AG04450 (cell line): ENCODE data around the gene DNAI1. TPM values are rescaled to one million over a fixed set of nuclear protein-coding genes. Genes with fewer than 3 reads are reported as not detected.
"Not testable (repeated sequence)": the region's sequence is repeated elsewhere in the genome, so short reads cannot be mapped to it uniquely, and the experiment has no call there.

Experiments
- CTCF ChIA-PET: fragments of 300-600, 350-600 bp; formaldehyde crosslinking; extraction: SDS; loops from one replicate; lab custom pipeline; 2022; ENCODE audit warnings: antibody characterized with exemption, inconsistent platforms; lab: Charles Lee
- POLR2A ChIA-PET: fragments of 350-600 bp; formaldehyde crosslinking; extraction: SDS; loops from one replicate; lab custom pipeline; 2021; ENCODE audit warnings: antibody characterized with exemption, inconsistent platforms; lab: Yijun Ruan, JAX
- DNase-seq: peaks from one replicate; pipeline ENCODE4 v3.0.0-alpha.2; 2011; ENCODE audit warnings: low read depth, low spot score
- H3K27ac ChIP-seq: one replicate; pipeline ENCODE4 v1.5.1; 2012; ENCODE audit warnings: low read depth, low read length, control low read depth
- H3K27me3 ChIP-seq: one replicate; pipeline ENCODE4 v1.6.0; 2012; ENCODE audit warnings: low read length; ENCODE audit not compliant: control insufficient read depth, insufficient read depth
- H3K4me3 ChIP-seq: 2 replicates; pipeline ENCODE4 v1.5.1; 2011; ENCODE audit warnings: mild to moderate bottlenecking, low read depth, low read length, control low read depth
- H3K9me3 ChIP-seq: 2 replicates; pipeline ENCODE4 v1.5.1; 2012; ENCODE audit warnings: low read length; ENCODE audit not compliant: control insufficient read depth, insufficient read depth
- CTCF ChIP-seq: IDR thresholded peaks from 2 replicates; pipeline ENCODE4 v1.5.1; 2011; ENCODE audit warnings: low read depth, low read length, control low read depth, inconsistent platforms
- polyA plus RNA-seq: library from polyadenylated mRNA; depleted of rRNA; stranded (reverse); fragments of >200 nt; gene quantifications from 2 replicates; pipeline ENCODE4 v1.2.3, GENCODE V29; 2011

DNAI1 gene
- polyA plus RNA-seq, 1 experiment: not detected

GRCh38 chr9:34430843-34431437 is 27.7 kb upstream of the DNAI1 start:
- no peak for TF ChIP-seq CTCF
- Histone ChIP-seq H3K4me3 (no peak overlapping the region), H3K27ac (no peak overlapping the region), H3K9me3 (no peaks in the 10 kb centered on the region), H3K27me3 (no peaks in the 10 kb centered on the region)
- ChIA-PET POLR2A (no interaction called here), CTCF (interaction anchor here (0.6 to 3.6 kb wide), 6 partner anchors 27 to 1016 kb away, joined by 3 to 30 read pairs (median 4); no protein-coding TSS in a partner anchor)
- peak; percentile 60 for DNase-seq

- ChIA-PET CTCF (interaction anchor here (0.6 to 3.6 kb wide), 6 partner anchors 28 to 357 kb away, joined by 3 to 30 read pairs (median 4); no protein-coding TSS in a partner anchor), POLR2A (no interaction called here)
- Histone ChIP-seq H3K4me3 (no peak overlapping the region), H3K9me3 (no peaks in the 10 kb centered on the region), H3K27me3 (no peaks in the 10 kb centered on the region), H3K27ac (no peak overlapping the region)
- TF ChIP-seq CTCF: no peak
- no peak for DNase-seq
Measured at GRCh38 chr9:34431667-34432066, 26.9 kb upstream of the DNAI1 start.

GRCh38 chr9:34437006-34437925 is 21.3 kb upstream of the DNAI1 start:
- ChIA-PET CTCF (interaction anchor here (0.5 to 5.6 kb wide), 8 partner anchors 9 to 624 kb away, joined by 3 to 58 read pairs (median 8); no protein-coding TSS in a partner anchor), POLR2A (no interaction called here)
- Histone ChIP-seq H3K27ac (no peak overlapping the region), H3K9me3 (no peaks in the 10 kb centered on the region), H3K27me3 (no peaks in the 10 kb centered on the region), H3K4me3 (no peak overlapping the region)
- peak; percentile 87 for TF ChIP-seq CTCF
- DNase-seq: no peak

- H3K4me3 ChIP-seq, DNase-seq, POLR2A ChIA-PET, H3K27me3 ChIP-seq, H3K9me3 ChIP-seq, H3K27ac ChIP-seq: not testable (repeated sequence)
- CTCF ChIA-PET: interaction anchor here (0.8 to 5.6 kb wide), 4 partner anchors 34 to 165 kb away, joined by 3 to 58 read pairs (median 10); no protein-coding TSS in a partner anchor
Measured at GRCh38 chr9:34437926-34438307, 20.7 kb upstream of the DNAI1 start.

- DNase-seq, POLR2A ChIA-PET: not testable (repeated sequence)
- CTCF ChIA-PET: interaction anchor here (0.8 to 5.6 kb wide), 4 partner anchors 35 to 165 kb away, joined by 3 to 58 read pairs (median 10); no protein-coding TSS in a partner anchor
Measured at GRCh38 chr9:34438465-34438864, 20.1 kb upstream of the DNAI1 start.

More at GRCh38 chr9:34438465-34438864, 20.1 kb upstream of the DNAI1 start:
- not testable (repeated sequence) for H3K27ac ChIP-seq, H3K9me3 ChIP-seq, H3K27me3 ChIP-seq, H3K4me3 ChIP-seq
